Hepatic stellate cell (primary cell): Measurements from ENCODE around the gene MYL12B.

Experiments
- DNase-seq: peaks from one replicate; pipeline ENCODE4 v3.0.0; 2011; ENCODE audit warnings: low spot score

MYL12B gene

DNA sequence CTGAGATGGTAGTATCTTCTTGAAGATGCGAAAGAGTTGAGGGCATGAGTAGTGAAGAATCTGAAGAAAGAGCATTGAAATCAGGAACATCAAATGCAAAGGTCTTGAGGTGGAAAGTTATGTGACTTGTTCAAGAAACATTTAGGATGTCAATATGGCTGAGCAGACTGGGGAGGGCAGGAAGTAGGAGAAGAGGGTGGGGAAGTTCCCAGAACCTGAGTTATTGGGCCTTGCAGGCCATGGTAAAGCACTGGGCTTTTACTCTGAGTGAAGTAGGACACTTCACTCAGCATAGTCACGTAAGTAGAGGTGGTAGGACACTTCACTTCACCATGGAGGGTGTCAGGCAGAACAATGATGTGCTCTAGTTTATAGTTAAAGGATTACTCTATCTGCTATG is 26.1 kb upstream of the MYL12B start:
- no peak for DNase-seq

GRCh38 chr18:3236470-3236869 is 25.5 kb upstream of the MYL12B start:
- DNase-seq: no peak

GRCh38 chr18:3238742-3239141 is 23.2 kb upstream of the MYL12B start:
- DNase-seq: no peak

- no peak for DNase-seq
Measured at GRCh38 chr18:3245185-3245564, 16.8 kb upstream of the MYL12B start.

DNA sequence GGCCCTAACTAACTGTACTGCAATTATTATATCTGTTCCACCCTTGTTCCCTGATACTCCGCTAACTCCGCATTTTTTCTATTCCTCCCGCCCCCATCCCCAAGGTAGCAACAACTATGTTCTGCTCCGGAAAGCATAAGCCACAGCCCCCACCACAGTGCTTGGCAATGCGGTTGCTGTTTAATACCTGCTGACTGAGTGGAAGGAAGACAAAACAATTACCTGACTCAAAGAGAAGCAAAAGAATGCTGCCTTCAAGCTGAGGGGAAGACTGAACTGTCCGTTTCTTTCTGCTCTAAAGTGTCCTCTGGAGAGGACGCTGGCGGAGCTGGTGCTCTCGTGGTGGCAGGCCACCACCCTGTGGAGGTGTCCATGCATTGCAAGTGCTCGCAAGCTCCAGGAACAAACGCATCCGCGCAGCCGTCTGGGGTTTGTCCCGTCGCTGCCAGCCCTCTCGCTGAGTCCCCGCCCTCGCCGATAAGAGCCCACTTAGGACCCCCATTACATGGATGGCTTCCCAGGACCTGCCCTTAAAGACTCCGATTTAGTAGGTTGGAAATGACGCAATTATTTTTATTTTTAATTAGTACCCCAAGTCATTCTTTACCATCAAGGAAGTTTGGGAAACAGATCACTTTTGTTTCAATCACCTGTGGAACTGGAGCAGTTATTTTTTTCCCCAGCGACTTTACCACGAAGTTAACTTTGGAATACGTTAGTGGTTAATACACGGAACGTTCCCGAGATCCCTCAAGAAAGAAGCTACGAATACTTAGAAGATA is 15.9 kb upstream of the MYL12B start:
- DNase-seq: peak; percentile 74

GRCh38 chr18:3246635-3247239 is 15.2 kb upstream of the MYL12B start:
- no peak for DNase-seq

DNA sequence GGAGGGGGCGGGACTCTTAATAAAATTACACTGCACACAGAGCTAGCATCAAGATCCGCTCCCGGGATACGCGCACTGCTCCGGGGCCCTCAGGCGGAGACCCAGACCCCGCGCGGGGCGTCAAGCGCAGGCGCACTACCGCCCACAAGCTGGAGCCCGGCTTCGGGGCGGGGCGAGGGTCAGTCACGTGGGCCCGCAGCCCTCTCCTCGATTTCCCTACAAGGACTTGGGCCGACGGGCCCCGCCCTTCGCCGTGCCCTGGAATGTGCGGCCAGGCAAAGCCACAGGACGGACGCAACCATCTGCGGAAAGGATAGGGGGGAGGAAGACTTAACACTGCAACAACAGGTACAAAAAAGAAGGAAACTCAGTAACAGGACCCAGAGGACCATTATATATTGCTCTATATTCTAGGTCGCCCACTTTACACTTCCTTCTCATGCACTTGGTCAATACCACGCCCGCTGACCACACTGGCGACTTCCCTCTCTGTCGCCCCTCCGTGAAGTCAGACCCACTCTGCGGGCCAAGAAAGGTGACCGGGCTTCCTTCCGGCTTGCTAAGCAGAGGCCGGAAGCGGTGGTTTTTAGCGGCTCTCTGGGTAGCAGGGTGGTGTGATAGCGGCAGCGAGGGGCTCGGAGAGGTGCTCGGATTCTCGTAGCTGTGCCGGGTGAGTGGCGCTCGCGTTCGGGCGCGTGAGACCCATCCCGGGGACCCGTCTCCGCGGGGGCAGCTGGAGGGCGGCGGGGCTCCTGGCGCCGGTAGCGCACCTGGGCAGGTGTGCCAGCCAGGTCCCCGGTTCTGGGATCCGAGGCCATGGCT is 14.5 kb upstream of the MYL12B start, which contains the start of gene MYL12A:
MYL12A (plus strand) TSS at position 562 of the 822 bp plus-strand sequence. CDS start 5,447 bp downstream, outside the sequence.
- peak; percentile 92 for DNase-seq

GRCh38 chr18:3248062-3248657 is 13.8 kb upstream of the MYL12B start:
- DNase-seq: no peak

GRCh38 chr18:3248658-3249359 is 13.1 kb upstream of the MYL12B start:
- DNase-seq: no peak

GRCh38 chr18:3250237-3251107 is 11.5 kb upstream of the MYL12B start:
- no peak for DNase-seq

- DNase-seq: no peak
Measured at GRCh38 chr18:3251249-3251962, 10.5 kb upstream of the MYL12B start.

GRCh38 chr18:3251963-3252277 is 10.0 kb upstream of the MYL12B start:
- DNase-seq: no peak

- no peak for DNase-seq
Measured at GRCh38 chr18:3252843-3253242, 9.1 kb upstream of the MYL12B start.

- DNase-seq: no peak
Measured at GRCh38 chr18:3254725-3255124, 7.2 kb upstream of the MYL12B start.

DNA sequence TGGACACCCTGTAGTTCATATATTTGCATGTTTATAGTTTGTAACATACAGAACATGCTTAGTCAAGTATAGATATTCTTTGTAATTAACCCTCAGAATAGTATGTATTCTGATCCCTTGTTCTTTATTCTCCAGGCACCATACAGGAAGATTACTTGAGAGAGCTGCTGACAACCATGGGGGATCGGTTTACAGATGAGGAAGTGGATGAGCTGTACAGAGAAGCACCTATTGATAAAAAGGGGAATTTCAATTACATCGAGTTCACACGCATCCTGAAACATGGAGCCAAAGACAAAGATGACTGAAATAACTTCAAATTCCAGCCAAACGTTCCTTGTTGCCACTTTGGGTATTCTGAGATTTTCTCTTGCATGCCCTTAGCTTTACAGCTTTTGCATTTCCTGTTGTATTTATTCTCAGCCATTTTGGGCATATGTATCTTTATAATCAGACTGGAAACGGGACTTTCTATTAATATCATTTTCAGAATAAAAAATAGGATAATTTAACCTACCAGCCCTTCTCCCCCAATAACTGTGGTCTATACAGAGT is 6.2 kb upstream of the MYL12B start:
- no peak for DNase-seq

DNA sequence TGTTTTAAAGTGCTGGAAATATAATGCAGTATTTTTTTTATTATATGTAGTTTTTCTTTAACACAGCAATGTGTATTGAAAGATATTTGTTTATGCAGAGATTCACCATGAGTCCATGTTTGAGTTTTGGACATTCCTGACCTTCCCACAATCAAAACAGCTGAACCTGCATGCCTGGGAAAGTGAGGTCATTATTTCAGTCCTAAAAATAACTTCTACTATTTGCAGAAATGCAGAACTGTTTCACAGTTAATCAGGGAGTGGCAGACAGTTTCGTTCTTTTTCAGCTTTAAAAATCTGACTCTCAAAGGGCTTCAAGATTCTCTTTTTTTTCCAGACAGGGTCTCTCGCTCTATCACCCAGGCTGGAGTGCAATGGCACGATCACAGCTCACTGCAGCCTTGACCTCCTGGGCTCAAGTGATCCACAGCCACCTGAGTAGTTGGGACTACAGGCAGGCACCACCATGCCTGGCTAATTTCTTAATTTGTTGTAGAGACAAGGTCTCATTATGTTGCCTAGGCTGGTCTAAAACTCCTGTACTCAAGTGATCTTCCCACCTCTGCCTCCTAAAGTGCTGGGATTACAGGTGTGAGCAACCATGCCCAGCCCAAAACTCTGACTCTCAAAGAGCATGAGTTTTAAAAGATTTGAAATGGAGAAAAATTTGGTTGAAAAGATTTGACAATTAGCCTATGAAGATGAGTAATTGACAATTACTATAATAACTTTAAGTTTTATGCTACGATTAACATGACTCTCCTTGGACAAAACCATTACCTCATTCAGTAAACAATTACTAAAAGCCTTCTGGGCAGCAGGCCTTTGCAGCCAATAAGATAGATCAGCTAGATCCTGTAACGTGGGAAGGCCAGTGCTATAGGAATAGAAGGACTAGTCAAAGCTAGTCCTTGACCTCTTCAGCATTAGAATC is 5.0 kb upstream of the MYL12B start:
- DNase-seq: no peak

DNA sequence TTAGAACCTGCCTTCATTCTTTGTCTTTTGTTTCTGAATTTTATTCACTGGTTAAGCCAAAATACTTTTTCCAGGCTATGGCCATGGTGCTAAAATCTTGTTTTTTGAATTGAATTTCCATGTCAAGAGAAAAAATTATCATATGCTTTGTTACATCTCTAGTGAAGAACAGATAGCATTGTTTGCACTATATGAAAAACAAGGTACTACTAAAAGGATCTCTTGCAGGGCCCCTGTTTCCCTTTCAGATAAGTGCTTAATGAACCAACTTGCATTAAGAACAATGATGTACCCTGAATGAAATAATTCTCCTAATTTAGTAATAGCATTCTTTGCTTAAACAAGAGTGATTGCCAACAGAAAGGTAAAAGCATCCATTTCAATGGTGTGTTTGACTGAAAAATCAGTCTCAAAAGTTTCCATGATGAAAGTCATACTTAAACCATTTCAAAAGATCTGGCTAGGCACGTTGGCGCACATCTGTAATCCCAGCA is 4.3 kb upstream of the MYL12B start:
- no peak for DNase-seq

GRCh38 chr18:3260995-3261372 is 949 bp upstream of the MYL12B start:
- DNase-seq: no peak
